ENCODE results near the gene VASP.

GRCh38 chr19:45512881-45513483 lies 5.7 kb downstream of the VASP start:
- TF ChIP-seq JUN (IDR thresholded peaks at IDR 0.05; ENCODE audit: borderline replicate concordance, insufficient read depth, insufficient read length, low read depth) (no peak), POLR2A (IDR thresholded peaks at IDR 0.05; ENCODE audit: low read depth, low read length) (no peak), CTCF (IDR thresholded peaks at IDR 0.05; ENCODE audit: extremely low read depth in 1 of 2, insufficient read depth in 1 of 2, low read depth in 1 of 2, low read length in 2 of 2) (no peak), MYC (IDR thresholded peaks at IDR 0.05; ENCODE audit: low read depth, low read length) (no peak)
